ENCODE results near the gene NCOR1.
"Not testable (repeated sequence)": the region's sequence is repeated elsewhere in the genome, so short reads cannot be mapped to it uniquely, and the experiment has no call there.

The NCOR1 gene

DNA sequence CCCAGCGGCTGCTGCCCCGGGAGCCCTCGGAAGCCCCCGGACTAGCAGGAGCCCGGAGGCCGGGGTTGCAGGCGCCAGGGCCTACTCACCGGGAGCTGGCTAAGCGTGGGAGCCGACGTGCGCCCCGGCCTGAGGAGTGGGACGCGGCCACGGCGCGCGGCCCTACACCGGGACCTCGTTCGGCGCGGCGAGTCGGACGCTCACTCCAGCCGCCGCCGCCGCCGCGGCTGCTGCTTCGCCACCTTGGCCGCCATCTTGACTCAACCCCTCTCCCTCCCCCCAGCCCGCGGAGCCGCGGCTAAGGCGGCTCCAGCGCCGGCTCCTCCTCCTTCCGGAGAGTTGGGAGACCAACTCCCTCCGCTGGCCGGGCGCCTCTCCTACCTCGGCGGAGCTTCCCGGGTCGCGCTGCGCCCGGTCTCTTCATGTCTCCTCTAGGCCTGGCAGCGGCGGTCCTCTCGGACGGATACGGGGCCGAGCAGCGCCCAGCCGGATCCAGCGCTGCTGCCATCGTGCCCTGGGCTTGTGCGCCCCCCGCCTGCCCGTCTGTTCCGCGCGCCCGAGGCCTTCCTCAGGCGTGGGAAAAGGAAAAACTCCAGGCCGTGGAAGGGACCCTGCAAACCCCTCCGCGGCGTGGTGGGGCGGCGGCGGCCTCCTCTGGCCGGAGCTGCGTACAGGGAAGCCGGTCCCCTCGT is at the start of gene NCOR1:
NCOR1 (minus strand) TSS at position 262 of the 692 bp plus-strand sequence. CDS start 20,965 bp downstream, outside the sequence.
- peak; percentile 87 for DNase-seq

DNA sequence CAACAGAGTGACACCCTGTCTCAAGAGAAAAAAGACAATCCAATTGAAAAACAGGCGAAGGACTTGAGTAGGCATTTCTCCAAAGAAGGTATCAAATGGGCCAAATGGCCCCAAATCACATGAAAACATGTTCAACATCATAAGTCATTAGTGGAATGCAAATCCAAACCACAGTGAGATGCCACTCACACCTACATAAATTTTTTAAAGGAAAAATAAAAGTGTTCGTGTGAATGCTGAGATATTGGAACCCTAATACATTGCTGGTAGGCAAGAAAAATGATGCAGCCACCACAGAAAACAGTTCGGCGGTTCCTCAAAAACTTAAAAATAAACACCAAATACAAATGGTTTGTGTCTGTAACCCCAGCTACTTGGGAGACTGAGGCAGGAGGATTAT is 46.9 kb upstream of the NCOR1 start:
- DNase-seq = no peak

DNA sequence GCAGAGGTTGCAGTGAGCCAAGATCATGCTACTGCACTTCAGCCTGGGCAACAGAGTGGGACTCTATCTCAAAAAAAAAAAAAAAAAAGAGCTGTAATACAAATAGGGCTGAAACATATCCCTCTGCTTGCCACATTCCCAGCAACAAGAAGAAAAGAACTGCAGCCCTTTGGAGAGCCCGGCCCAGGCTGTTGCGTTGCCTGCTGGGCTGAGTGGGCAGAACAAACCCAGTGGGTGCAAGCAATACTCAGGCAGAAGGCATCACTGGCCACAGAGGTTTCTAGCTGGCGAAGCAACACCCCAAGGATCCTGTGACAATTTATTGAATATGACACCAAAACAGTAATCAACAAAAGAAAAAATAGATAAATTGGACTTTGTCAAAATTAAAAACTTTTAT is 45.7 kb upstream of the NCOR1 start:
- DNase-seq = no peak

DNA sequence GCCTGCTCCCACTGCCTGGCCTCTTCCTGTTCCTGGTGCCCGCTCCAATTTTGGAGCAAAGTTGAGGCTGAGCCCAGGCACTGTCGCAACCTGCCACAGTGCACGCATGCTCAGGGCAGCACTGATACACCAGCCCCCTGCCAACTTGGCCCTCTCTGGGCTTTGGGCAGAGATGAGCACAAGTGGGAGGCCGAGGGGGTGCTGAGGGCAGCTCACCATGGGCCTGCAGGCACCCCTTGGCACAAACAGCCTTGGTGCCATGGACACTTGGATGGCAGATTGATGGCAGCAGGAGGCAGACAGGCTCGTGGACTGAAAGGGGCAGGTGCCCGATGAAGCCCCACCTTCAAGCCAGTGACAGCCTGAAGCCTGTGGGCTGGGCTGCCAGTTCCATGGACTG is 44.6 kb upstream of the NCOR1 start:
- no peak for DNase-seq

DNA sequence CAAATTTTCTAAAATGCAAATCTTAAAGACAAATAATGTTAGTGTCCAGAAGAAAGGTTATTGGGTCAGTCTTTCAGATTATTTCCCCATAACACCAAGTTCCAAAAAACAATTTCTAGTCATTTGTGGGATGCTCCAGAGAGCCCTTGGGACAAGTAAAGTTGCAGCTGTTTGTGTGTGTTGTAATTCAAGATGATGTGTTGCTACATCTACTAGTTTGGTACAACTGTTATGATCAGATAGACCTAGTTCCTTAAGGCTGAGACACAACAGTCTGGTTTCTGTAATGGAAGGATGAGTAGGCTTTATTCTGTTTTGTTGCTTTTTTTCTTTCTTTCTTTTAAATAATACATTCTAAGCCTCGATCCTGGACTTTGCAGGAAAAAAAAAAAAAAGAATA is 43.6 kb upstream of the NCOR1 start:
- DNase-seq = no peak

DNA sequence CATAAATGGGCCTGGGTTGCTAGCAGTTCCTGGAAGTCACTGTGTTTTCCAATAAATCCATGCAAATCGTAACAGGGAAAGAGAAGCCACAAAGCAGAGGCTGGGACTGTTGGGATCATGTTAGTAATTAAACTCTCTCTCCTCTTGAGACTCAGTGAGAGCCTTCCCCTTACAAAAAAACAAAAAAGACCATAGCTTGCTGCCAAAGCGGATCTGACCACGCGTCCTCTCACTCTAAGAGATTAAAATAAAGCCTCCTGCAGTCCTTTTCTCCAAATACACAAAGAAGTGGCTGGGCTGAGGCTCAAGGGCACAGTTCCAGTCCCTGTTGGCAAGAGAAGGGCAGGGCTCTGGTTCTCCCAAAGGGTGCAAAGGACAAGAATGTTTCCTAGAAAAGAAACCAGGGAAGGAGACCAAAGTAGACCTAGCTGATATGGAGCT is 40.2 kb upstream of the NCOR1 start:
- no peak for DNase-seq

DNA sequence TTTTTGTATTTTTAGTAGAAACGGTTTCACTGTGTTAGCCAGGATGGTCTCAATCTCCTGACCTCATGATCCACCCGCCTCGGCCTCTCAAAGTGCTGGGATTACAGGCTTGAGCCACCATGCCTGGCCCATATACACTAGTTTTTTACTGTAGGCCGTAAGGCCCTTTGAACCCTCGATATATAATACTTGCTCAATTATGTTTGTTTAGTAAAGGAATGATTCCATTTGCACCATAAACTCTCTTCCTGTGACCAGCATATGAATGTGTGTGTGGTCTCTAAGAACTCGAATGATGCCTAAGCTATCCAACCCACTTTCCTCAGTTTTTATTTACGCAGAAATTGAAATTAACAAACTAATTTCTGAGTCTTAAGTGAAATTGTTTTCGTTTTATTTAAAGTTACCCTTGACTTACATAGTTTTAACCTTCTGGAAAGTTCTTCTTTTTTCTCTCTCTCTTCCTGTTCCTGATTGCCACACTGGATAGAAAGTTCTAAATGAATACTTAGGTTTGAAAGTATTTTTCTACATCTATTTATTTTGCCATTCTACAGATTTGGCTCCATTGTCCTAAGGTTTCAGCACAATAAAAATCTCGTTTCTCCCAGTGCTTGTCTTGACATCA is 39.6 kb upstream of the NCOR1 start:
- DNase-seq = no peak

DNA sequence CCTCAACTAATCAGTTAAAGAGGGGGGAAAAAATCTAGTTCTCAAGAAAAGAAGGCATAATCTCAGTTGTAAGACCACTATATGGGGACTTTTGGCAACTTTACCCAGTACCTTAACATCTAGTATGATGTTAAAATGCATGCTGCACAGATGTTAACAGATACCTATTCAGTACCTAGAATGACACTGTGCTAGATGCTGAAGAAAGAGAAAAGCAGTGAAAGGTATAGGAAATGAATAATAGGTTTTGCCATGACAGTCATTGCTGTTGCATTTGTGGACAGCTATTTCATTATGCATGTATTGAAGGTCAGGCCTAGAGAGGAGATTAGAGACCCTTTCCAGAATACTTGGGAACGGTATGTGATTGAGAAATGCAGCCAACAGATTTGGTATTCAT is 36.2 kb upstream of the NCOR1 start:
- no peak for DNase-seq

DNA sequence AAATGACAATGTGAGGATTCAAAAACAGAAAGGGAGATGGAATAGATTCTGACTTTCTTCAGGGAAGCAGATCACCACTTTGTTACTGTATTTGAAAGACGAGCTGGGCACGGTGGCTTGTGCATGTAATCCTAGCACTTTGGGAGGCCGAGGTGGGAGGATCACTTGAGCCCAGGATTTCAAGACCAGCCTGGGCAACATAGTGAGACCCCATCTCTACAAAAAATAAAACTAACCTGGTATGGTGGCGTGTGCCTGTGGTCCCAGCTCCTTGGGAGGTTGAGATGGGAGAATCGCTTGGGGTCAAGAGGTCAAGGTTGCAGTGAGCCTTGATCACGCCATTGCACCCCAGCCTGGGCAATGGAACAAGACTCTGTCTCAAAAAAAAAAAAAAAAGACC is 35.7 kb upstream of the NCOR1 start:
- DNase-seq = no peak

DNA sequence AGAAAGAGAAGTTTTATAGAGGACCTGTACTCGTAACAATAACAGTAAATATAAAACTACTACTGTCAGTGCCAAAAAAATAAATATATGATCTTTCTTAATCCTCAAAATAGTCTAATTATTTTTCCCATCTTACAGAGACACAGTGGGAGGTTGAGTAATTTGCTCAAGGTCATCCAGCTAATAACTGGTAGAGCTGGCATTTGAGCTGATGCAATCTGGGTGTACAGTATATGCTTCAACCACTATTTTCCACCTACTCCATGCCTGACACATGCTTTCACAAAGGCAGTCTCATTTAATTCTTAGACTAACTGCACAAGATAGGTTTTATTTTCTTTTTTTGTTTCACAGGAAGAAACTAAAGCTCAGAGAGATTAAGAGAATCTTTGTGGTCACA is 35.3 kb upstream of the NCOR1 start:
- DNase-seq = no peak

DNA sequence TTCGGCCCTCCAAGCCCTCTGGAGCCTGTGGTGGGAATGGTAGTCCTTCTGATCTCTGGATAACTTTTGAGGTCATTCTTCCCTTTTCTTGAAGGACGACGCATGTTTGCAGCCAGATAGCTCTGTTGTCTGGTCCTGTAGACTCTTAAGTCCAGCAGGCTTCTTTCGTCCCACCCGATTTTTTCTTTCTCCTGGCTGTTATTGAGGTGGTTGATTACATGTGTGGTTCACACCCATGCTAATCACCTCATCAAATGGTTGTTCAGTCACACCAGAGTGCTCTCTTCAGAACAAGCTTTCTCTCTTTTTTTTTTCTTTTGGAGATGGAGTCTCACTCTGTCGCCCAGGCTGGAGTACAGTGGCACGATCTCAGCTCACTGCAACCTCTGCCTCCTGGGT is 32.3 kb upstream of the NCOR1 start:
- no peak for DNase-seq

DNA sequence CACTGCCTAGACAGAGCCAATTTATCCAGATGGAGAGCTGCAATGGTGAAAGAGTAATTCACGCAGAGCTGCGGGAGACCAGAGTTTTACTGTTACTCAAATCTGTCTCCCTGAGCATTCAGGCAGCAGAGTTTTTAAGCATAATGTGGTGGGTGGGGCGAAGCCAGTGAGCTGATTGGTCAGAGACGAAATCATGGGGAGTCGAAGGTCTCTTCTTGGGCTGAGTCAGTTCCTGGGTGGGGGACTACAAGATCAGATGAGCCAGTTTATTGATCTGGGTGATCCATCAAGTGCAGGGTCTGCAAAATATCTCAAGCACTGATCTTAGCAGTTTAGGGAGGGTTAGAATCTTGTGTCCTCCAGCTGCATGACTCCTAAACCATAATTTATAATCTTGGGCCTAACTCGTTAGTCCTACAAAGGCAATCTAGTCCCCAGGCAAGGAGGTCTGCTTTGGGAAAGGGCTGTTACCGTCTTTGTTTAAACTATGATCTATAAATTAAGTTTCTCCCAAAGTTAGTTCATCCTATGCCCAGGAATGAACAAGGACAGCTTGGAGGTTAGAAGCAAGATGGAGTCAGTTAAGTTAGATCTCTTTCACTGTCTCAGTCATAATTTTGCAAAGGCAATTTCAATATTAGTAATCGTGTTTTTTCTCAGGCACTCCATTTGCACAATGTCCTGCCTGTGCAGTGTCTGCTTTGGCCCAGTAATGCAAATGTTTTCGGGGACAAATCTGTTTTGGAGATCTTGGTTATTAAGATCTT is 28.6 kb upstream of the NCOR1 start:
- DNase-seq = no peak

DNA sequence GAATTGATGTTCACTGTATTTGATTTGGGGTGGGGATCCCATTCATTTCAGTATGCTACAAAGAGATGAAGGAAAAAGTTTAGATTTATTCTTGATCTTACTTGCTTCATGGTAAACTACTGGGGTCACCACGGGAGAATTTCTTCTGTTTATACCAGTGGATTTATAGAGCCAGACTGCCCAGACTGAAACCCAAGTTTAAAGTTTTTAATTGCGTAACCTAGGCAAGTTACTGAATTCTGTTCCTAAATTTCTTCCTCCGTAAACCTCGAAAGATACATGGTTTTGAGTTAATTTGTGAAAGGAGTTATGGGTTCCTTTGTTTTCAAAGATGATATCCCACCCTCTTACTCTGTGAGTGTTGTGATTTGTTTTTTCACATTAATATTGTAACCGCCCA is 28.1 kb upstream of the NCOR1 start:
- no peak for DNase-seq

DNA sequence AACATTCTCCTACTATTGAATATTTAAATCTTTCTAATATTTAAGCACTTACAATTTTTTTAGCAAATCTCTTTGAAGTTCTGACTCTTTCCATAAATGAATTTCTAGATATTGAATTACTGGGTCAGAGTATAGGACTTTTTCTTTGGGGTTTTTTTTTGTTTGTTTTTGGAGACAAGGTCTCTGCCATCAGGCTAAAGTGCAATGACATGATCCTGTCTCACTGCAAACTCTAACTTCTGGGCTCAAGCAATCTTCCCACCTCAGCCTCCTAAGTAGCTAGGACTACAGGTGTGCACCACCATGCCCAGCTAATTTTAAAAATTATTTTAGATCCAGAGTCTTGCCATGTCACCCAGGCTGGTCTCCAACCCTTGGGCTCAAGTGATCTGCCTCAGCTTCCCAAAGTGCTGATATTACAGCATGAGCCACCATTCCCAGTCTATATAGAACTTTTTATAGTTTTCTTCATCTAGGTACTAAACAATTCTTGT is 26.6 kb upstream of the NCOR1 start:
- no peak for DNase-seq

DNA sequence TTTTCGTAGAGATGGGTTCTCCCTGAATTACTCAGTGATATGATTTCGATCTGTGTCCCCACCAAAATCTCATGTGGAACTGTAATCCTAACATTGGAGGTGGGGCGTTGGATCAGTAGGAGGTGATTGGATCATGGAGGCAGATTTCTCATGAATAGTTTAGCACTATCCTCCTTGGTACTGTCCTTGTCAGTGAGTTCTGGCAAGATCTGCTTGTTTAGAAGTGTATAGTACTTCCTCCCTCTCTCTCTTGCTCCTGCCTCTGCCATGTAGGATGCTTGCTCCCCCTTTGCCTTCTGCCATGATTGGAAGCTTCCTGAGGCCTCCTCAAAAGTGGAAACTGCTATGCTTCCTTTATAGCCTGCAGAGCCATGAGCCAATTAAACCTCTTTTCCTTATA is 24.6 kb upstream of the NCOR1 start:
- DNase-seq = no peak

DNA sequence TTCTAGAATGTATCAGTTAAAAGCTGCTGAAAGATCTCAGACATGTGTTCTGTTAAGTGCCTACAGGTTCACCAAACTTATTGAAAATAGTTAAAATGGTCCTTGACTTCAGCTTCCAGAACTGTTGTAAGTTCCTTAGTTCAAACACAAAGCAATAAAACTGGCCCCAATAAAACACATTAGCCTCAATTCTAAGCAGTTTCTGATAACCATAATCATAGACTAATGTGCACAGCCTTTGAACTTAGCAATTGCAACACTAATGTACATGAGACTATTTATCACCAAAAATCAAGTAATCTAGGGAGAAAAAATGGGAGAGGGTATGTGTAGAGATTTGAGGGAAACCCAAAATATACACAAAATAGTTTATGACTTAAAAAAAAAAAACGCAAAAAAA is 17.1 kb upstream of the NCOR1 start:
- DNase-seq = no peak

DNA sequence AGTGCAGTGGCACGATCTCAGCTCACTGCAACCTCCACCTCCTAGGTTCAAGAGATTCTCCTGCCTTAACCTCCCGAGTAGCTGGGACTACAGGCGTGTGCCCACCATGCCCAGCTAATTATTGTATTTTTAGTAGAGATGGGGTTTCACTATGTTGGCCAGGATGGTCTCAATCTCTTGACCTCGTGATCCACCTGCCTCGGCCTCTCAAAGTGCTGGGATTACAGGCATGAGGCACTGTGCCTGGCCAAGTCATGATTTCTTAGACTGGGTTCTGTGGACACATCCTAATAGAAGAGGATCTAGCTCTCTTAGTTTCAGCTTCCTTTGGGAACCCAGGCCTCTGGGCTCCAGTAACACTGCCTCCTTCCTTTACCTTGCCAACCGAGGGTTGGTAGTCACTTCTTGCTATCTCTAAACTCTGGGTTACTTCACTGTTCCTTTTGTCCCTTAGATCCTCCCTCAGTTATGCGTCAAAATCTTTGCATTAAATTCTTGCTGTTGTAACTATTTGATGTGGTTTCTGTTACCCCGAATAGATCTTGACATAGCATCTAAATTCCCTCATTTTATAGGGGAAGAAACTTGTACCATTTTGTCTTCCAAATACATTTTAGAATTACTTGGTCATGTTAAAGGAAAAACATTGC is 14.7 kb upstream of the NCOR1 start:
- DNase-seq = not testable (repeated sequence)

DNA sequence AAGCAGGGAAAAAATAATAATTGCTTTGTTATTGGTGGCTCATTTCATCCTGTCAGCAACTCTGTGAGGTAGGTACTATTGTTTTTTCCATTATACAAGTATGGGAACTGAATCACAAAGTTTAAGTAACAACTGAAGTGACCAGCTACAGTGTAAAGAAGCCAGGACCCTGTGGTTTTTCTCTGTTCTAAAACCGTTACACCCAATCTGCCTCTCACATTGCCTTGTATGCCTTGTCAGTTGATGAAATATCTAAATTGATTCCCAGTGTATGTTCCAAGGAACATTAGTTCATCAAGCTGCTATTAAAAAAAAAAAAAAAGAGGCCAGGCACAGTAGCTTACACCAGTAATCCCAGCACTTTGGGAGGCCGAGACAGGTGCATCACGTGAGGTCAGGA is 7.1 kb upstream of the NCOR1 start:
- no peak for DNase-seq

DNA sequence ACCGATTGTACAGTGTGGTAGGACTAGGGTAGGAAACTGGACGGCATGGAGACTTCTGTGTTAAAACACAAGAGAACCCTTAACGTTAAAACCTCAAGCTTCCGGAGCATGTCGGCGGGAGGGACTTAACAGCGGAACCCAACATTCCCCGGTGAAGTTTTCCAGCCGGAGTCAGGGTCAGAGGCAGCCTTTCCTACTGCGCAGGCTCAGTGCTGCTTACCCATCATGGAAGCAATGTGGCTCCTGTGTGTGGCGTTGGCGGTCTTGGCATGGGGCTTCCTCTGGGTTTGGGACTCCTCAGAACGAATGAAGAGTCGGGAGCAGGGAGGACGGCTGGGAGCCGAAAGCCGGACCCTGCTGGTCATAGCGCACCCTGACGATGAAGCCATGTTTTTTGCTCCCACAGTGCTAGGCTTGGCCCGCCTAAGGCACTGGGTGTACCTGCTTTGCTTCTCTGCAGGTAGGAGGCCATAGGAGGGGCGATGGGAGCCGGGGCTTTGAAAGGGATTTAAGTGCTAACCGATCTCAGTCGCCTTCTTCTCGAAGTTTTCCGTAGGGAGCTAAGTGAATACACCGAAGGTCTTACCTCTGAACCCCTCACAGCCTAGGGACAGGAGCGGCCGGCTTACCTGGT is 1.8 kb upstream of the NCOR1 start, which contains the start of gene PIGL:
PIGL (plus strand) TSS at position 209 of the 634 bp plus-strand sequence; CDS start at position 226, 17 bp downstream.
- peak; percentile 86 for DNase-seq

DNA sequence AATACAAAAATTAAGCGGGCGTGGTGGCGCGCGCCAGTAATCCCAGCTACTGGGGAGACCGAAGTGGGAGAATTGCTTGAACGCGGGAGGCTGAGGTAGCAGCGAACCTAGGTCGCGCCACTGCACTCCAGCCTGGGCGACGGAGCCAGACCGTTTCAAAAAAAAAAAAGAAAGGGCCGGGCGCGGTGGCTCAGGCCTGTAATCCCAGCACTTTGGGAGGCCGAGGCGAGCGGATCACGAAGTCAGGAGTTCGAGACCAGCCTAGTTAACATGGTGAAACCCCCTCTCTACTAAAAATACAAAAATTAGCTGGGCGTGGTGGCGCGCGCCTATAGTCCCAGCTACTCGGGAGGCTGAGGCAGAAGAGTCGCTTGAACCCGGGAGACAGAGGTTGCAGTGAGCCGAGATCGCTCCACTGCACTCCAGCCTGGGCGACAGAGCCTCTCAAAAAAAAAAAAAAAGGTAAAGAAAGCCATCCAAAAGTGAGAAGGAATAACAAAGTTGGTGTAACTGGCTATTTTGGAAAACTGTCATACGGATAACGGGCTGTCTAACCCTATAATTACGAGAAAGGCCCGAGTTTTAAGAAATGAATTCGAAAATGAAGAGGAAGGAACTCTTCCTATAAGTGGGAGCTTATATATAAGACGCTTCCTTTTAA is 1.1 kb upstream of the NCOR1 start:
- DNase-seq = not testable (repeated sequence)

DNA sequence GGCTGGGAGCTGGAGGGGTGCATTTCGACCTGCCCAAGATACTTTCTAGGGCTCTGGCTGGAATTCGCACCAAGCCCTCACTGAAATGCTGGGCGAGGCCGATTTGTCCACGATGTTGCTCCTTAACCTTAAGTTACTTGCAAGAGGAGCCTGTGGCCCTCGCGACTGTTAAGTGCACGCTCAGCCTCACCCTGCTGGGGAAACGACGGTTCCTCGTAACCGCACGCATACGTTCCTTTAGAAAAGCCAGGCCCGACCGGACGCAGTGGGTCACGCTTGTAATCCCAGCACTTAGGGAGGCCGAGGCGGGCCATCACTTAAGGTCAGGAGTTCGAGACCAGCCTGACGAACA is 607 bp upstream of the NCOR1 start:
- peak; percentile 34 for DNase-seq

DNA sequence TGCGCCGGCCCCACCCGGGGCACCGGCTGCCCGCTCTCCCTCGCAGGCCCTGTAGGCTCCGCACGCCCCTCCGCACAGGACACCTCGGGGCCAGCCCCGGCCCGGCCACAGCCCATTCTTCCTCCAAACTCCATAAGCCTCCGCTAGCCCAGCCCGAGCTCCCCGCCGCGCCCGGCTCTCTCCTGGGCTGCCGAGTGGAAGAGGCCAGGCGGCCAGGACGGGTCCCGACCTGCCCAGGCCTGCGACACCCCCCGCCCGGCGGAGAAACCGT is 397 bp downstream of the NCOR1 start:
- DNase-seq = peak; percentile 13
